ACHN (cell line): ENCODE results near the gene IGFALS.
"Not testable (repeated sequence)": the region's sequence is repeated elsewhere in the genome, so short reads cannot be mapped to it uniquely, and the experiment has no call there.

Experiments used
- DNase-seq: peaks from one replicate; pipeline ENCODE4 v3.0.0-alpha.2; 2015
- in situ Hi-C: cut with HindIII; loops from 2 replicates; pipeline ENCODE4 v1.10.0; 2017; ENCODE audit warnings: low sequenced_read_pairs, low pct_ligation_motif_present, low pct_unique_long_range_greater_than_20kb

IGFALS gene

DNA sequence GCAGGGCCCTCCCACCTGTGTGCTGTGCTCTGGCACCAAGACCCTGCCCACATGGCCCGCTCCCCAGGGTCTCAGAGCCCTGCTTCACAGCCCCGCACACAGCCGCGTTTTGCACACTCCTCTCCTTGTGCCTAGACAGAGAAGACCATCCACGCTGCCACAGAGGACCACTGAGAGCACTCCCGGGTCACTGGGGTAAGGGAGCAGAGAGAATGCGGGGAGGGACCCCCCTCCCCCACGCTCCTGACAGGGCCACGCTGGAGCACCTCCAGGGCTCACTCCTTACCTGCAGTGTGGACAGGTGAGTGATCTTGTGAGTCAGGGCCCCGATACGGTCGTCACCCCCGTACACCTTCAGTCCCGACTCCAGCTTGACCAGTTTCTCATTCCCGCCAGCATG is 26.1 kb upstream of the IGFALS start:
- in situ Hi-C loops = no loop called here
- DNase-seq = no peak

DNA sequence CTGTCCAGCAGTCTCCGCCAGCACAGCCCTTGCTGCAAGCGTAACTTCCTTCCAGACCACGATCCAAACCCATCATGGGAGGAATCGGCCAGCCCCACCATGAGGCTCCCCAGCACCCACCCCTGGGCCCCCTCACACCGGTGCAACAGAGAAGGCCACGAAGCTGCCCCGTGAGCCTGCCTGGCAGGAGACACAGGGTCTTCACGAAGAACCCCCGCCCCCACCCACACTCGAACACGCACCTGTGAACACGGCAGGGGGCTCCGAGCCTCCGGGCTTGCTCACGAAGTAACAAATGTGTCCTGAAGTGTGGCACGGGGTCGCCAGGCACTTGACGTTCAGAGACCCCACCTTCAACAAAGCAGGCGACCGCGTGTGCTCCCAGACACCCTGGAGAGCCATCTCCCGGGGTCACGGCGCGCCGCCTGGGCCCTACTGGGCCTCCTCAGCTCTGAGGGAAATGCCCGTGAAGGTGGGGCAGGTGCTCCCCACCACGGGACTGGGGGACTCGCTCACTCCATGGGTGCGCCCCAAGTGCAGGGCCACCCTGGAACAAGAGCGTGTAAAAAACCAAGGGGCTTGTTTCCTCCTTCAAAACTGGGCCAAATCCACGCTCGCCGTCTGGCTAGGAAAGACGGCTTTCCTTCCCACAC is 25.5 kb upstream of the IGFALS start:
- in situ Hi-C loops = no loop called here
- no peak for DNase-seq

DNA sequence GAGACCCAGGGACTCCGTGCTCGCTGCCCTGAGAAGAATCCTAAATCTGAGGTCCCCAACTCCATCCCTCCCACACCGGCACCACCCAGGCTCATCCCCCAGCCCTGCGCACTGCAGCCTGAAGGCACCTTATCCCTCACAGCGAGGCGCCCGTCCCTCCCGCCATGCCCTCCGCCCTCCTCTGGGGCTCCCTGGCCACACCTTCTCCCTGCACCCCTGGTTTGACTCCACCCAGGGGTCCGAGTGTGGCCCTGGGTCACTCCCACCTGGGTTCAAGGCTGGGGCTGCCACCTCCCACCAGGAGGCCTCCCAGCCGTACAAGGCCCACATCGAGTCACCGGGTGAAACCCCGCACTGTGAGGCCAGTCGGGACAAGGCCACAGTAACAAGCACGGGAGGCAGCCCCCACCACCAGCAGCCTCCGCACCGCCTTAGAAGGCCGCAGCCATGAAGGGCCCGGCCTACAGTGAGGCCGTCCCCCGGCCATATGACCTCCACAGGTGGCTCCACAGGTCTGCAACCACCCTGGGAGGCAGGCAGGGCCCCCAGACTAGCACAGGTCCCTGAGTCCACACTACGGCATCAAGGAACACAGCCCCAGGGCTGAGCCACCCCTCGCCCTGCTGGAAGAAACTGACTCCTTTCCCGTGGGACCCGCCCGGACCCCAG is 24.8 kb upstream of the IGFALS start:
- no peak for DNase-seq
- in situ Hi-C loops = no loop called here

DNA sequence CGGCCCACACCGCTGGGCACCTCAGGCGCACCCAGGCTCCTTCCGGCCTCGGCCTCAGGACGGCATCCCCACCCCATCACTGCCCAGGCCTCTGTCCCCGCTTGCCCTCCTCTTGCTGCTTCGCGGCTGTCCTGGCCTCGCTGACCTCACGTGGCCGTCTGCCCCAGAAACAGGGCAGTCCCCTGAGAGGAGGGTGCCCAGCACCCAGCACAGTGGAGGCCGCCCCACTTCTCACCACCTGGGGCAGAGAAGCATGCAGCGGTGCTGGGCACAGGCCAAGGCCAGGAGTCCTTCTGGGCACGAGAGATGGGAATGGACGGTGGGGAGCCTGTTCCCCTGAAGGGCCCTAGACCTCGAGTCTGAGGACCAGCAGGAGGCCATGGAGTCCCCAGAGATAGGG is 24.2 kb upstream of the IGFALS start:
- in situ Hi-C loops = no loop called here
- no peak for DNase-seq

- no peak for DNase-seq
- in situ Hi-C loops = no loop called here
Observed at GRCh38 chr16:1817276-1817589, 23.7 kb upstream of the IGFALS start.

GRCh38 chr16:1816396-1817275 is 23.1 kb upstream of the IGFALS start:
- in situ Hi-C loops = no loop called here
- no peak for DNase-seq

- in situ Hi-C loops = no loop called here
- no peak for DNase-seq
Observed at GRCh38 chr16:1815461-1815860, 22.0 kb upstream of the IGFALS start.

- peak; percentile 19 for DNase-seq
- in situ Hi-C loops = no loop called here
Observed at GRCh38 chr16:1812732-1813163, 19.2 kb upstream of the IGFALS start.

- no peak for DNase-seq
- in situ Hi-C loops = no loop called here
Observed at GRCh38 chr16:1810536-1810935, 17.0 kb upstream of the IGFALS start.

GRCh38 chr16:1810106-1810505 is 16.6 kb upstream of the IGFALS start:
- in situ Hi-C loops = no loop called here
- no peak for DNase-seq

GRCh38 chr16:1809281-1809801 is 15.8 kb upstream of the IGFALS start:
- in situ Hi-C loops = no loop called here
- DNase-seq = no peak

GRCh38 chr16:1808691-1809090 is 15.2 kb upstream of the IGFALS start:
- in situ Hi-C loops = no loop called here
- no peak for DNase-seq

DNA sequence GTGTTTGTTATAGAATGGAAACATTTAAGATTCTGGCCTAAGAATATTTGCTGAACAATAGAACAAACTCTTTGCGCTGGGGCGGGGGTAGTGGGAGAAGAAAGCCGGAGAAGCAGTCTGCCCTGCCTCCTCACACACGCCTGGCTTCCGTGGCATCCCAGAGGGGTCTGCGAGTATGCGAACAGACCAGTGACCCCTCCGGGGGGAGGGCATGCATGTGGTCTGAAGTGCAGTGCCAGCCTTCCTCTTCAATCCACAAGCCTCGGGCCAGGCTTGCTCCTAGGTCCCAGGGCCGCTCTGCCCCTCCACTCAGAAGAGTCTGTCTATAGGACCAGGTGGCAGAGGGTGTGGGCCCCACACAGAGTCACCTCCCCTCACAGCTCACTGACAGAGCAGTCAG is 14.1 kb upstream of the IGFALS start:
- DNase-seq = no peak
- in situ Hi-C loops = no loop called here

DNA sequence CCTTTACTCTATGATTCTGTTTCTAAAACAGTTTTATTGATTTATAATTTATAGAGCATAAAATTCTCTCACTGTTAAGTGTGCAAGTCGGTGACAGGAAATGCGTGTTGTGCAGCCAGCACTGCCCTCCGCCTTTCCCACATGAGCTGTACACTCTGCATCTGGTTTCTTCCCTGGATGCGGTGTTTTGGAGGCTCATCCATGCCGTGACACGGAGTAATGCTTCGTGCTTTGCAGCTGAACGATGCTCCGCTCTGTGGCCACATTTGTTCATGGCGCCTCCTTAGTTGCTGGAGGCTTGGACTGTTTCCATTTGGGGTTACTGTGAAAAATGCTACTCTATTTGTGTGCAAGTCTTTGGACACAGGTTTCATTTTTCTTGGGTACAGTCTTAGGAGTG is 7.2 kb upstream of the IGFALS start:
- in situ Hi-C loops = no loop called here
- no peak for DNase-seq

DNA sequence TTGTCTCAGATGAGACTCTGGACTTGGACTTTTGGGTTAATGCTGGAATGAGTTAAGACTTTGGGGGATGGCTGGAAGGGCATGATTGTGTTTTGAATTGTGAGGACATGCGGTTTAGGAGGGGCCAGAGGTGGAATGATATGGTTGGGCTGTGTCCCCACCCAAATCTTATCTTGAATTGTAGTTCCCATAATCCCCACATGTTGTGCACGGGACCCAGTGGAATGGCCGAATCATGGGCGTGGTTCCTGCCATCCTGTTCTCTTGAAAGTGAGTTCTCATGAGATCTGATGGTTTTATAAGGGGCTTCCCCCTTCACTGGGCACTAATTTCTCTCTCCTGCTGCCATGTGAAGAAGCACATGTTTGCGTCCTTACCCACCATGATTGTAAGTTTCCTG is 5.8 kb upstream of the IGFALS start:
- in situ Hi-C loops, DNase-seq: not testable (repeated sequence)

- no peak for DNase-seq
- in situ Hi-C loops = no loop called here
Observed at GRCh38 chr16:1794908-1795666, 1.6 kb upstream of the IGFALS start.

GRCh38 chr16:1794221-1794871 is 841 bp upstream of the IGFALS start:
- DNase-seq = no peak
- in situ Hi-C loops = no loop called here

GRCh38 chr16:1792836-1793577 is 498 bp downstream of the IGFALS start:
- no peak for DNase-seq
- in situ Hi-C loops = no loop called here
